CD4-positive, alpha-beta memory T cell (primary cell): Measurements from ENCODE around the gene SLC6A1. TPM values are rescaled to one million over a fixed set of nuclear protein-coding genes. Genes with fewer than 3 reads are reported as not detected.

Experiments used
- CTCF ChIA-PET: fragments of 350-600 bp; sonication (Branson Sonifier 250); formaldehyde crosslinking; loops from one replicate; lab custom pipeline; 2021; ENCODE audit warnings: inconsistent platforms; ENCODE audit not compliant: partially characterized antibody; lab: Charles Lee
- POLR2A ChIA-PET: fragments of 350-600 bp; sonication (Branson Sonifier 250); formaldehyde crosslinking; loops from one replicate; lab custom pipeline; 2021; ENCODE audit not compliant: partially characterized antibody; lab: Charles Lee
- DNase-seq, 5 donors: peaks; one replicate each; pipeline versions ENCODE4 v3.0.0 to v3.0.0-alpha.2; 2020 to 2022; ENCODE audit warnings: mixed read lengths in 1 of 5
- H3K27ac ChIP-seq: one replicate; pipeline ENCODE4 v1.7.0; 2013; ENCODE audit warnings: low read depth, low read length
- H3K27me3 ChIP-seq: 2 replicates; pipeline ENCODE4 v1.7.0; 2013; ENCODE audit warnings: mild to moderate bottlenecking, low read length, moderate library complexity; ENCODE audit not compliant: insufficient read depth
- H3K36me3 ChIP-seq: 2 replicates; pipeline ENCODE4 v1.7.0; 2013; ENCODE audit warnings: mild to moderate bottlenecking, low read length, moderate library complexity; ENCODE audit not compliant: insufficient read depth
- H3K4me1 ChIP-seq: 2 replicates; pipeline ENCODE4 v1.7.0; 2013; ENCODE audit warnings: mild to moderate bottlenecking, low read length, moderate library complexity; ENCODE audit not compliant: insufficient read depth
- H3K4me3 ChIP-seq, 2 donors: one replicate each; pipeline ENCODE4 v1.7.0; 2013; ENCODE audit warnings: low read length in 2 of 2, mild to moderate bottlenecking in 1 of 2
- H3K9me3 ChIP-seq, 2 donors: one replicate each; pipeline ENCODE4 v1.7.0; 2013; ENCODE audit warnings: low read length in 2 of 2, control low read depth in 1 of 2; ENCODE audit not compliant: control insufficient read depth in 1 of 2
- H3K27ac Mint-ChIP-seq, 7 donors: one replicate each; pipeline ENCODE4 v1.8.0; 2020 to 2021; ENCODE audit warnings: mixed read lengths in 7 of 7, mild to moderate bottlenecking in 6 of 7, inconsistent platforms in 3 of 7, moderate library complexity in 3 of 7
- H3K27me3 Mint-ChIP-seq, 2 donors: one replicate each; pipeline ENCODE4 v1.8.0; 2020 to 2021; ENCODE audit warnings: mixed read lengths in 2 of 2
- H3K36me3 Mint-ChIP-seq, 2 donors: one replicate each; pipeline ENCODE4 v1.8.0; 2020 to 2021; ENCODE audit warnings: mixed read lengths in 2 of 2, inconsistent platforms in 1 of 2, mild to moderate bottlenecking in 1 of 2
- H3K4me1 Mint-ChIP-seq, 4 donors: one replicate each; pipeline ENCODE4 v1.8.0; 2020 to 2021; ENCODE audit warnings: mixed read lengths in 4 of 4, mild to moderate bottlenecking in 1 of 4
- H3K4me3 Mint-ChIP-seq, 8 donors: one replicate each; pipeline ENCODE4 v1.8.0; 2020 to 2021; ENCODE audit warnings: mixed read lengths in 8 of 8, mild to moderate bottlenecking in 7 of 8, moderate library complexity in 6 of 8, inconsistent platforms in 3 of 8
- H3K9me3 Mint-ChIP-seq, 8 donors: one replicate each; pipeline ENCODE4 v1.8.0; 2020 to 2021; ENCODE audit warnings: mixed read lengths in 8 of 8, mild to moderate bottlenecking in 5 of 8, inconsistent platforms in 3 of 8, moderate library complexity in 1 of 8
- intact Hi-C: fragments of 100-400 bp; cut with micrococcal nuclease; formaldehyde crosslinking; loops from one replicate; pipeline ENCODE4 v1.15.1; 2023
- polyA plus RNA-seq, 2 donors: library from polyadenylated mRNA; unstranded; fragments of 300-500 nt; fragmentation: Illumina TruSeq; gene quantifications; one replicate each; pipeline ENCODE4 v1.2.3, GENCODE V29; 2021
- total RNA-seq, 2 experiments: library from RNA; stranded (reverse); gene quantifications; one replicate each; pipeline ENCODE4 v1.2.3, GENCODE V29; 2021

The SLC6A1 gene
- total and polyA plus RNA-seq, 4 experiments from 2014 or later, result not detected

- H3K4me3 Mint-ChIP-seq, result no peak overlapping the region
- peaks cover 0 to 7% (median 2%) of the 10 kb centered on the region in 8 donors for H3K9me3 Mint-ChIP-seq
- no peak overlapping the region for H3K27ac ChIP-seq
- H3K27ac Mint-ChIP-seq, result no peak overlapping the region
- H3K36me3 ChIP-seq, result no peaks in the 10 kb centered on the region
- H3K4me1 ChIP-seq, result no peaks in the 10 kb centered on the region
- intact Hi-C loops, result no loop called here
- peaks cover 9 to 10% of the 10 kb centered on the region in 2 donors for H3K27me3 Mint-ChIP-seq
- ChIA-PET CTCF (interaction anchor here (1.0 kb wide), 1 partner anchor 19 kb away, joined by 3 read pairs; no protein-coding TSS in a partner anchor), POLR2A (no interaction called here)
- peaks cover 0 to 3% (median 0%) of the 10 kb centered on the region in 4 donors for H3K4me1 Mint-ChIP-seq
- no peak overlapping the region for H3K4me3 ChIP-seq
- no peaks in the 10 kb centered on the region for H3K36me3 Mint-ChIP-seq
- no peaks in the 10 kb centered on the region for H3K27me3 ChIP-seq
- DNase-seq, result no peak
- no peaks in the 10 kb centered on the region for H3K9me3 ChIP-seq
These were observed 29.6 kb downstream of the SLC6A1 start for GRCh38 chr3:11022115-11022514.

GRCh38 chr3:11024181-11024580 is 31.6 kb downstream of the SLC6A1 start:
- ChIA-PET CTCF (no interaction called here), POLR2A (no interaction called here)
- no peak for DNase-seq
- Mint-ChIP-seq H3K4me3 (no peak overlapping the region), H3K27me3 (peaks cover 8 to 10% of the 10 kb centered on the region in 2 donors), H3K27ac (no peak overlapping the region), H3K36me3 (no peaks in the 10 kb centered on the region), H3K4me1 (peaks cover 0 to 2% (median 0%) of the 10 kb centered on the region in 4 donors), H3K9me3 (peaks cover 0 to 9% (median 5%) of the 10 kb centered on the region in 8 donors)
- Histone ChIP-seq H3K36me3 (no peaks in the 10 kb centered on the region), H3K27me3 (no peaks in the 10 kb centered on the region), H3K4me1 (no peaks in the 10 kb centered on the region), H3K9me3 (no peaks in the 10 kb centered on the region), H3K27ac (no peak overlapping the region), H3K4me3 (no peak overlapping the region)
- intact Hi-C loops, result no loop called here

- no peaks in the 10 kb centered on the region for H3K27me3 ChIP-seq
- H3K27ac ChIP-seq, result no peak overlapping the region
- H3K36me3 ChIP-seq, result no peaks in the 10 kb centered on the region
- Mint-ChIP-seq H3K27ac (no peak overlapping the region), H3K9me3 (peaks cover 0 to 9% (median 5%) of the 10 kb centered on the region in 8 donors), H3K4me3 (no peak overlapping the region), H3K4me1 (no peaks in the 10 kb centered on the region), H3K36me3 (no peaks in the 10 kb centered on the region), H3K27me3 (peaks cover 8 to 16% of the 10 kb centered on the region in 2 donors)
- intact Hi-C loops, result no loop called here
- no peak for DNase-seq
- no peaks in the 10 kb centered on the region for H3K9me3 ChIP-seq
- H3K4me3 ChIP-seq, result no peak overlapping the region
- CTCF ChIA-PET, result no interaction called here
- no peaks in the 10 kb centered on the region for H3K4me1 ChIP-seq
- POLR2A ChIA-PET, result no interaction called here
These were observed 37.4 kb downstream of the SLC6A1 start for GRCh38 chr3:11029948-11030347.

GRCh38 chr3:11033871-11034270 is 41.3 kb downstream of the SLC6A1 start:
- ChIA-PET CTCF (no interaction called here), POLR2A (no interaction called here)
- peaks cover 20 to 25% of the 10 kb centered on the region in 2 donors for H3K27me3 Mint-ChIP-seq
- peaks cover 0 to 5% (median 2%) of the 10 kb centered on the region in 4 donors for H3K4me1 Mint-ChIP-seq
- DNase-seq, result no peak
- H3K4me3 Mint-ChIP-seq, result no peak overlapping the region
- Histone ChIP-seq H3K4me1 (no peaks in the 10 kb centered on the region), H3K9me3 (no peaks in the 10 kb centered on the region), H3K27me3 (no peaks in the 10 kb centered on the region), H3K36me3 (no peaks in the 10 kb centered on the region), H3K4me3 (no peak overlapping the region), H3K27ac (no peak overlapping the region)
- intact Hi-C loops, result no loop called here
- no peaks in the 10 kb centered on the region for H3K36me3 Mint-ChIP-seq
- no peak overlapping the region for H3K27ac Mint-ChIP-seq
- H3K9me3 Mint-ChIP-seq, result no peaks in the 10 kb centered on the region

GRCh38 chr3:11034309-11034985 is 41.9 kb downstream of the SLC6A1 start:
- Histone ChIP-seq H3K36me3 (no peaks in the 10 kb centered on the region), H3K4me3 (no peak overlapping the region), H3K27ac (no peak overlapping the region), H3K4me1 (no peaks in the 10 kb centered on the region), H3K27me3 (no peaks in the 10 kb centered on the region), H3K9me3 (no peaks in the 10 kb centered on the region)
- ChIA-PET POLR2A (no interaction called here), CTCF (no interaction called here)
- Mint-ChIP-seq H3K9me3 (no peaks in the 10 kb centered on the region), H3K4me3 (no peak overlapping the region), H3K27me3 (peaks cover 21 to 27% of the 10 kb centered on the region in 2 donors), H3K4me1 (peaks cover 0 to 5% (median 2%) of the 10 kb centered on the region in 4 donors), H3K27ac (no peak overlapping the region), H3K36me3 (no peaks in the 10 kb centered on the region)
- no peak for DNase-seq
- intact Hi-C loops, result no loop called here

- H3K9me3 ChIP-seq, result no peaks in the 10 kb centered on the region
- no peak overlapping the region for H3K27ac ChIP-seq
- H3K4me3 Mint-ChIP-seq, result no peak overlapping the region
- no peak for DNase-seq
- H3K4me1 ChIP-seq, result no peaks in the 10 kb centered on the region
- CTCF ChIA-PET, result no interaction called here
- POLR2A ChIA-PET, result no interaction called here
- no peak overlapping the region for H3K4me3 ChIP-seq
- intact Hi-C loops, result no loop called here
- peaks cover 0 to 2% (median 0%) of the 10 kb centered on the region in 8 donors for H3K9me3 Mint-ChIP-seq
- peaks cover 24 to 27% of the 10 kb centered on the region in 2 donors for H3K27me3 Mint-ChIP-seq
- no peak overlapping the region for H3K27ac Mint-ChIP-seq
- no peaks in the 10 kb centered on the region for H3K36me3 ChIP-seq
- no peaks in the 10 kb centered on the region for H3K36me3 Mint-ChIP-seq
- no peaks in the 10 kb centered on the region for H3K27me3 ChIP-seq
- H3K4me1 Mint-ChIP-seq, result peaks cover 0 to 5% (median 2%) of the 10 kb centered on the region in 4 donors
These were observed 43.4 kb downstream of the SLC6A1 start for GRCh38 chr3:11035757-11036505.

- ChIA-PET CTCF (no interaction called here), POLR2A (no interaction called here)
- Histone ChIP-seq H3K4me3 (no peak overlapping the region), H3K36me3 (no peaks in the 10 kb centered on the region), H3K27ac (no peak overlapping the region), H3K4me1 (no peaks in the 10 kb centered on the region), H3K9me3 (no peaks in the 10 kb centered on the region), H3K27me3 (no peaks in the 10 kb centered on the region)
- H3K36me3 Mint-ChIP-seq, result no peaks in the 10 kb centered on the region
- H3K27ac Mint-ChIP-seq, result no peak overlapping the region
- H3K27me3 Mint-ChIP-seq, result peaks cover 23 to 27% of the 10 kb centered on the region in 2 donors
- H3K9me3 Mint-ChIP-seq, result peaks cover 0 to 2% (median 0%) of the 10 kb centered on the region in 8 donors
- no peak overlapping the region for H3K4me3 Mint-ChIP-seq
- intact Hi-C loops, result no loop called here
- no peak for DNase-seq
- H3K4me1 Mint-ChIP-seq, result peaks cover 0 to 5% (median 2%) of the 10 kb centered on the region in 4 donors
These were observed 44.8 kb downstream of the SLC6A1 start for GRCh38 chr3:11037241-11037873.
